Right lobe of liver (tissue), 4 donors: ENCODE data around the gene NAALADL2.

Experiments
- POLR2A ChIP-seq: fragments of 450-650 bp; IDR thresholded peaks from one replicate; pipeline ENCODE4 v1.6.1; 2017; ENCODE audit warnings: antibody characterized with exemption, mild to moderate bottlenecking
- TF ChIP-seq, protein P1 (sequence below), 4 donors: fragments of 200-600 bp in 3 of 4; fragments of 450-650 bp in 1 of 4; IDR thresholded peaks; one replicate each; pipeline versions ENCODE4 v1.5.1 to v1.8.0; 2016 to 2022; ENCODE audit warnings: antibody characterized with exemption in 4 of 4, mild to moderate bottlenecking in 2 of 4
- donor health status: DM: no; HTN: no; CAD: no.
- donor health status: DM: no; HTN: no; CAD: no.
- donor health status: DM: no; HTN: yes; CAD: no.

DNA sequence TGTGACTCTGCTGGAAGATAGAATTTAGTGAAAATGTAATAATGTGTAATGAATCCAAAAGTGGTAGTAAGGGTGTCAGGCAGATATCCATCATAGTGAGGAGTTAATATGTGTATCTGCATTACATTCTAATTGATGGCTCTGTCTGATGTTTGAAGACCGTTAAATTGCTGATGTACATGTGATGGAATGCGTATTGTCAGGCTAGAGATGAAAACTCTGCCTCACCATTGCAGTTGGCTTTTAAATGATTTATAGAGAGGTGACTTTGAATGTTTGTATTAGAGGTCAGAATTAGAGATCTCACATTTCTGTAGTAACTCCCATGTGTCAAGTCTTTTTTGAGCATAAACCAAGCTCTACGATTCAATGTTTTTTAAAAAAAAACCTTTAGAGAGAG, 234.6 kb downstream of the NAALADL2 start:
- TF ChIP-seq, protein P1, sequence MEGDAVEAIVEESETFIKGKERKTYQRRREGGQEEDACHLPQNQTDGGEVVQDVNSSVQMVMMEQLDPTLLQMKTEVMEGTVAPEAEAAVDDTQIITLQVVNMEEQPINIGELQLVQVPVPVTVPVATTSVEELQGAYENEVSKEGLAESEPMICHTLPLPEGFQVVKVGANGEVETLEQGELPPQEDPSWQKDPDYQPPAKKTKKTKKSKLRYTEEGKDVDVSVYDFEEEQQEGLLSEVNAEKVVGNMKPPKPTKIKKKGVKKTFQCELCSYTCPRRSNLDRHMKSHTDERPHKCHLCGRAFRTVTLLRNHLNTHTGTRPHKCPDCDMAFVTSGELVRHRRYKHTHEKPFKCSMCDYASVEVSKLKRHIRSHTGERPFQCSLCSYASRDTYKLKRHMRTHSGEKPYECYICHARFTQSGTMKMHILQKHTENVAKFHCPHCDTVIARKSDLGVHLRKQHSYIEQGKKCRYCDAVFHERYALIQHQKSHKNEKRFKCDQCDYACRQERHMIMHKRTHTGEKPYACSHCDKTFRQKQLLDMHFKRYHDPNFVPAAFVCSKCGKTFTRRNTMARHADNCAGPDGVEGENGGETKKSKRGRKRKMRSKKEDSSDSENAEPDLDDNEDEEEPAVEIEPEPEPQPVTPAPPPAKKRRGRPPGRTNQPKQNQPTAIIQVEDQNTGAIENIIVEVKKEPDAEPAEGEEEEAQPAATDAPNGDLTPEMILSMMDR (IDR thresholded peaks at IDR 0.05) = no peak
- TF ChIP-seq POLR2A = no peak
